ENCODE measurements around the gene HLA-DPB1.
A peak's percentile ranks its signal among the peaks of the same experiment; 100 is the strongest.

HLA-DPB1 gene

GRCh38 chr6:33079580-33079979 is 3.8 kb downstream of the HLA-DPB1 start:
- Histone ChIP-seq H3K27ac (ENCODE audit: low read length, poor library complexity, severe bottlenecking) (no peak overlapping the region), H4K91ac (ENCODE audit: low read length) (no peak overlapping the region), H3K14ac (ENCODE audit: low read length in 2 of 2) (no peak overlapping the region), H3K4me2 (ENCODE audit: low read length, poor library complexity, severe bottlenecking) (no peak overlapping the region), H2AK5ac (ENCODE audit: low read length, severe bottlenecking) (no peak overlapping the region), H3K9me3 (ENCODE audit: control insufficient read depth, low read length) (no peaks in the 10 kb centered on the region), H3K18ac (ENCODE audit: low read depth in 1 of 2, low read length in 2 of 2) (no peak overlapping the region), H3K27me3 (ENCODE audit: control insufficient read depth in 1 of 2, insufficient read depth in 1 of 2, low read length in 2 of 2) (peaks cover 0 to 13% of the 10 kb centered on the region in 2 experiments), H2BK15ac (ENCODE audit: low read depth, poor library complexity, severe bottlenecking) (no peak overlapping the region), H2BK120ac (ENCODE audit: low read depth, low read length) (no peak overlapping the region), H3K79me1 (replicated peaks; ENCODE audit: low read length, poor library complexity, severe bottlenecking) (no peaks in the 10 kb centered on the region), H3K4ac (ENCODE audit: low read depth in 1 of 2, low read length in 2 of 2) (no peak overlapping the region), H2BK5ac (ENCODE audit: low read depth, low read length, poor library complexity, severe bottlenecking) (no peak overlapping the region), H2BK12ac (ENCODE audit: low read length in 2 of 2) (no peak overlapping the region), H2AFZ (ENCODE audit: low read depth, low read length) (no peak overlapping the region), H3K4me1 (ENCODE audit: control insufficient read depth, insufficient read depth, low read depth, low read length) (peaks cover 8% of the 10 kb centered on the region), H3K9ac (ENCODE audit: low read length) (peak overlapping the region; percentile 96), H4K8ac (ENCODE audit: low read length) (no peak overlapping the region), H3K23ac (ENCODE audit: low read length in 2 of 2) (no peak overlapping the region), H3K4me3 (ENCODE audit: insufficient read depth in 1 of 2, low read depth in 1 of 2, low read length in 2 of 2) (no peak overlapping the region), H3K36me3 (ENCODE audit: control insufficient read depth in 1 of 2, insufficient read depth in 2 of 2, low read depth in 1 of 2, low read length in 2 of 2) (peaks cover 0 to 9% of the 10 kb centered on the region in 2 experiments)
- no peak for DNase-seq
- 96% methylated on average over 2 of the region's 4 CpGs for WGBS

GRCh38 chr6:33080127-33081089 is 4.6 kb downstream of the HLA-DPB1 start:
- Histone ChIP-seq H3K4ac (ENCODE audit: low read depth in 1 of 2, low read length in 2 of 2) (no peak overlapping the region), H3K4me2 (ENCODE audit: low read length, poor library complexity, severe bottlenecking) (peak overlapping the region; percentile 69), H3K4me3 (ENCODE audit: insufficient read depth in 1 of 2, low read depth in 1 of 2, low read length in 2 of 2) (peak overlapping the region; percentile 41 to 85), H3K4me1 (ENCODE audit: control insufficient read depth, insufficient read depth, low read depth, low read length) (peaks cover 8% of the 10 kb centered on the region), H2BK120ac (ENCODE audit: low read depth, low read length) (no peak overlapping the region), H3K27me3 (ENCODE audit: control insufficient read depth in 1 of 2, insufficient read depth in 1 of 2, low read length in 2 of 2) (peaks cover 0 to 13% of the 10 kb centered on the region in 2 experiments), H2BK12ac (ENCODE audit: low read length in 2 of 2) (no peak overlapping the region), H2BK15ac (ENCODE audit: low read depth, poor library complexity, severe bottlenecking) (no peak overlapping the region), H3K36me3 (ENCODE audit: control insufficient read depth in 1 of 2, insufficient read depth in 2 of 2, low read depth in 1 of 2, low read length in 2 of 2) (peaks cover 0 to 17% of the 10 kb centered on the region in 2 experiments), H3K18ac (ENCODE audit: low read depth in 1 of 2, low read length in 2 of 2) (peak overlapping the region in 1 of 2 experiments; percentile 50), H3K9ac (ENCODE audit: low read length) (peak overlapping the region; percentile 96), H2AK5ac (ENCODE audit: low read length, severe bottlenecking) (no peak overlapping the region), H2BK5ac (ENCODE audit: low read depth, low read length, poor library complexity, severe bottlenecking) (no peak overlapping the region), H3K23ac (ENCODE audit: low read length in 2 of 2) (no peak overlapping the region), H3K79me1 (replicated peaks; ENCODE audit: low read length, poor library complexity, severe bottlenecking) (no peaks in the 10 kb centered on the region), H4K91ac (ENCODE audit: low read length) (no peak overlapping the region), H3K14ac (ENCODE audit: low read length in 2 of 2) (peak overlapping the region in 1 of 2 experiments; percentile 85), H3K9me3 (ENCODE audit: control insufficient read depth, low read length) (no peaks in the 10 kb centered on the region), H4K8ac (ENCODE audit: low read length) (peak overlapping the region; percentile 45), H2AFZ (ENCODE audit: low read depth, low read length) (peak overlapping the region; percentile 66), H3K27ac (ENCODE audit: low read length, poor library complexity, severe bottlenecking) (no peak overlapping the region)
- WGBS, result 2% methylated on average over 48 of the region's 49 CpGs
- peak; percentile 63 for DNase-seq

GRCh38 chr6:33081098-33081824 is 5.5 kb downstream of the HLA-DPB1 start:
- Histone ChIP-seq H2BK15ac (ENCODE audit: low read depth, poor library complexity, severe bottlenecking) (peak overlapping the region; percentile 49), H2AK5ac (ENCODE audit: low read length, severe bottlenecking) (no peak overlapping the region), H3K9me3 (ENCODE audit: control insufficient read depth, low read length) (no peaks in the 10 kb centered on the region), H3K4me1 (ENCODE audit: control insufficient read depth, insufficient read depth, low read depth, low read length) (peaks cover 8% of the 10 kb centered on the region), H3K9ac (ENCODE audit: low read length) (peak overlapping the region; percentile 96), H3K36me3 (ENCODE audit: control insufficient read depth in 1 of 2, insufficient read depth in 2 of 2, low read depth in 1 of 2, low read length in 2 of 2) (peaks cover 0 to 26% of the 10 kb centered on the region in 2 experiments), H4K8ac (ENCODE audit: low read length) (no peak overlapping the region), H3K79me1 (replicated peaks; ENCODE audit: low read length, poor library complexity, severe bottlenecking) (no peaks in the 10 kb centered on the region), H3K14ac (ENCODE audit: low read length in 2 of 2) (peak overlapping the region in 1 of 2 experiments; percentile 85), H3K27me3 (ENCODE audit: control insufficient read depth in 1 of 2, insufficient read depth in 1 of 2, low read length in 2 of 2) (peaks cover 0 to 11% of the 10 kb centered on the region in 2 experiments), H3K4me2 (ENCODE audit: low read length, poor library complexity, severe bottlenecking) (peak overlapping the region; percentile 69), H2BK12ac (ENCODE audit: low read length in 2 of 2) (no peak overlapping the region), H2AFZ (ENCODE audit: low read depth, low read length) (peak overlapping the region; percentile 66), H2BK5ac (ENCODE audit: low read depth, low read length, poor library complexity, severe bottlenecking) (no peak overlapping the region), H3K18ac (ENCODE audit: low read depth in 1 of 2, low read length in 2 of 2) (peak overlapping the region in 1 of 2 experiments; percentile 50), H3K4ac (ENCODE audit: low read depth in 1 of 2, low read length in 2 of 2) (no peak overlapping the region), H3K4me3 (ENCODE audit: insufficient read depth in 1 of 2, low read depth in 1 of 2, low read length in 2 of 2) (peak overlapping the region; percentile 8 to 85), H3K23ac (ENCODE audit: low read length in 2 of 2) (no peak overlapping the region), H3K27ac (ENCODE audit: low read length, poor library complexity, severe bottlenecking) (no peak overlapping the region), H2BK120ac (ENCODE audit: low read depth, low read length) (no peak overlapping the region), H4K91ac (ENCODE audit: low read length) (no peak overlapping the region)
- no peak for DNase-seq
- WGBS, result 69% methylated on average over 16 of the region's 16 CpGs

GRCh38 chr6:33082702-33083101 is 6.9 kb downstream of the HLA-DPB1 start:
- 25% methylated on average over 1 of the region's 2 CpGs for WGBS

More at GRCh38 chr6:33082702-33083101, 6.9 kb downstream of the HLA-DPB1 start:
- Histone ChIP-seq H3K23ac (ENCODE audit: low read length in 2 of 2) (no peak overlapping the region), H2AFZ (ENCODE audit: low read depth, low read length) (no peak overlapping the region), H3K27me3 (ENCODE audit: control insufficient read depth in 1 of 2, insufficient read depth in 1 of 2, low read length in 2 of 2) (peaks cover 0 to 8% of the 10 kb centered on the region in 2 experiments), H3K79me1 (replicated peaks; ENCODE audit: low read length, poor library complexity, severe bottlenecking) (no peaks in the 10 kb centered on the region), H3K9ac (ENCODE audit: low read length) (no peak overlapping the region), H3K9me3 (ENCODE audit: control insufficient read depth, low read length) (no peaks in the 10 kb centered on the region), H3K4me1 (ENCODE audit: control insufficient read depth, insufficient read depth, low read depth, low read length) (peaks cover 8% of the 10 kb centered on the region), H3K27ac (ENCODE audit: low read length, poor library complexity, severe bottlenecking) (no peak overlapping the region), H3K18ac (ENCODE audit: low read depth in 1 of 2, low read length in 2 of 2) (no peak overlapping the region), H3K4ac (ENCODE audit: low read depth in 1 of 2, low read length in 2 of 2) (no peak overlapping the region), H3K4me3 (ENCODE audit: insufficient read depth in 1 of 2, low read depth in 1 of 2, low read length in 2 of 2) (no peak overlapping the region), H2AK5ac (ENCODE audit: low read length, severe bottlenecking) (no peak overlapping the region), H4K8ac (ENCODE audit: low read length) (no peak overlapping the region), H2BK5ac (ENCODE audit: low read depth, low read length, poor library complexity, severe bottlenecking) (no peak overlapping the region), H3K4me2 (ENCODE audit: low read length, poor library complexity, severe bottlenecking) (no peak overlapping the region), H3K36me3 (ENCODE audit: control insufficient read depth in 1 of 2, insufficient read depth in 2 of 2, low read depth in 1 of 2, low read length in 2 of 2) (peaks cover 0 to 39% of the 10 kb centered on the region in 2 experiments), H2BK15ac (ENCODE audit: low read depth, poor library complexity, severe bottlenecking) (no peak overlapping the region), H2BK120ac (ENCODE audit: low read depth, low read length) (no peak overlapping the region), H2BK12ac (ENCODE audit: low read length in 2 of 2) (no peak overlapping the region), H4K91ac (ENCODE audit: low read length) (no peak overlapping the region), H3K14ac (ENCODE audit: low read length in 2 of 2) (no peak overlapping the region)
- DNase-seq, result peak; percentile 8

Data from mesenchymal stem cell (in vitro differentiated cells and primary cell).